ENCODE data around the gene SNX30.

The SNX30 gene

DNA sequence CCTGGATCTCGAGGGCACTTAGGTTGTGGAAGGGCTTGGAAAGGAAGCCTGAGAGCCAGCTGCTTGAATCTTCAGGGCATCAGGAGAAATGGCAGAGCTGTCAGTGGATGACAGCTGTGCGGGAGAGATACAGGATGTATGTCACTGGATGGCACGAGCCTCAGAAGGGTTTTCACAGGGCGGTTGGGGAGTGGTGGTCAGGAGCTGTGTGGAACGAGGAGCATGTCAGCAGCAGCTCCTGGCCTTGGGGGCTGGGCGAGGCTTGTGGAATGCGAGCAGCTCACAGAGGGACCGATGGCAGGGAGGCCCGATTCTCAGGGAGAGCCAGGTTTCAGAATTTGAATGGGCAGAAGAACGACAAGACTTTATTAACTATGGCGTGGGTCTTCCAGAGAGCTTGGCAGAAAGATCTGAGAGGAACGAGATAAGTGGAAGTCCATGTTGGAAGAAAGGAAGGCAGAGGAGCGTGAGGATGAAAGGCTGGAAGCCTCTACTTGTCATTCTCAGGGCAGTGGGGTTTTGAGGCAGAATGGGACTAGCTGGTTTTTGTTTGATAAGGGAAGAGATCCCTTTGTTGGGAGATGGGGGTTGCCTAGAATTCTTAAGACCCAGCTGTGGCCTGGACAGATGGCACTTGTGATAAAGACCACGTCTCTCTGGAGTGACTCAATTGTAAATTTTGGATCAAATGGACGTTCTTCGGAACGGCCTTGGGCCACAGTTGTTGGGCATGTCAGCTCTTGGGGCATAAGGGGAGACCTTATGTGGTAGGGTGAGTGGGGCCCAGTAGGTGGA is 60.3 kb downstream of the SNX30 start:
- TF ChIP-seq ZNF274 (IDR thresholded peaks at IDR 0.05; ENCODE audit: low read depth, low read length) = no peak
- no peak overlapping the region for H3K4me3 ChIP-seq (ENCODE audit: low read length)

DNA sequence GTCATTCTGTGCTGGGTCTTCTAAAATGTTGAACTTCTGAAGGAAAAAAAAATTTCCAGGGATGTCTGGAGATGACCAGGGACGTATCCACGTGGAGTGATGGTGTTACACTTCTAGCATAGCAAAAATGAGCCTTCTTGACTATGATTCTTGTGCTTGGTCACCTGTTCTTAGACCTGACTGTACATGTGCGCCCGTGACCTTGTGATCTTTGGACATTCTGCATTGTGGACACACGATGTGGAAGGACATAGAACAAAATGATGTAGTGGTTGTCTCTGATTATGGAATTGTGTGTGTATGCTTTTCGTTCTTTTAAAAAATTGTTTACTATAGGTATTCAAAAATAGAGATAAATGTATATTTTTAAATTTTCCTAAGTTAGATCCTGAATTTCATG is 61.0 kb downstream of the SNX30 start:
- H3K4me3 ChIP-seq (ENCODE audit: low read length) = no peak overlapping the region
- no peak for TF ChIP-seq ZNF274 (IDR thresholded peaks at IDR 0.05; ENCODE audit: low read depth, low read length)

DNA sequence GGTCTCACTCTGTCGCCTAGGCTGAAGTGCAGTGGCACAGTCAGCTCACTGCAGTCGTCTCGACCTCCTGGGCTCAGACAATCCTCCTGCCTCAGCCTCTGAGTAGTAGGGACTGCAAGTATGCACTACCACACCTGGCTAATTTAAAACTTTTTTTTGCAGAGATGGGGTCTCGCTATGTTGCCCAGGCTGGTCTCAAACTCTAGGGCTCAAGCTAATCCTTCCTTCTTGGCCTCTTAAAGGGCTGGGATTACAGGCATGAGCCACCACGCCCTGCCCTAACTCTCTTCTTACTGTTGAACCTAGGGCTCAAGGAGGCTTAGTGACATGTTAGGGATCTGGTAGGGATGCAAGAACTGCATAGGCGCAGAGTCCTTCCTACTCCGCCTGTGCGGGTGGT is 65.3 kb downstream of the SNX30 start:
- TF ChIP-seq ZNF274 (IDR thresholded peaks at IDR 0.05; ENCODE audit: low read depth, low read length) = no peak

DNA sequence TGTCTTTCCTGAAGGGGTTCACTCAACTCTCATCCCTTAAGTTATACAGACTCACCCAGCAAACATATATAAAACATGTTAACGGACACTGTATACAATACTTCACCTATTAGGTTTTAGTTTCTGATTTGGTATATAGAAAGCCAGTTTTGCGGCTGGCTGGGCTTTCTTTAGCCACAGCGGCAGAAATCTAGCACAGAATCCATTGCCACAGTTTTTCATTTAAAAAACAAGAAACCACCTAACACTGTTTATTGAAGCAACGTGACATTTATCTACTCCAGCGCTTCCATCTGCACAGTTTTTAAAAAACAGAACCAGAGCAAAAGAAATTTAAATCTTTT is 67.3 kb downstream of the SNX30 start:
- no peak for TF ChIP-seq ZNF274 (IDR thresholded peaks at IDR 0.05; ENCODE audit: low read depth, low read length)
- H3K4me3 ChIP-seq (ENCODE audit: low read length) = peak overlapping the region; percentile 67; the same call in 1 of the 2 replicates

More for the DNA sequence above, 65.3 kb downstream of the SNX30 start:
- no peak overlapping the region for H3K4me3 ChIP-seq (ENCODE audit: low read length)

DNA sequence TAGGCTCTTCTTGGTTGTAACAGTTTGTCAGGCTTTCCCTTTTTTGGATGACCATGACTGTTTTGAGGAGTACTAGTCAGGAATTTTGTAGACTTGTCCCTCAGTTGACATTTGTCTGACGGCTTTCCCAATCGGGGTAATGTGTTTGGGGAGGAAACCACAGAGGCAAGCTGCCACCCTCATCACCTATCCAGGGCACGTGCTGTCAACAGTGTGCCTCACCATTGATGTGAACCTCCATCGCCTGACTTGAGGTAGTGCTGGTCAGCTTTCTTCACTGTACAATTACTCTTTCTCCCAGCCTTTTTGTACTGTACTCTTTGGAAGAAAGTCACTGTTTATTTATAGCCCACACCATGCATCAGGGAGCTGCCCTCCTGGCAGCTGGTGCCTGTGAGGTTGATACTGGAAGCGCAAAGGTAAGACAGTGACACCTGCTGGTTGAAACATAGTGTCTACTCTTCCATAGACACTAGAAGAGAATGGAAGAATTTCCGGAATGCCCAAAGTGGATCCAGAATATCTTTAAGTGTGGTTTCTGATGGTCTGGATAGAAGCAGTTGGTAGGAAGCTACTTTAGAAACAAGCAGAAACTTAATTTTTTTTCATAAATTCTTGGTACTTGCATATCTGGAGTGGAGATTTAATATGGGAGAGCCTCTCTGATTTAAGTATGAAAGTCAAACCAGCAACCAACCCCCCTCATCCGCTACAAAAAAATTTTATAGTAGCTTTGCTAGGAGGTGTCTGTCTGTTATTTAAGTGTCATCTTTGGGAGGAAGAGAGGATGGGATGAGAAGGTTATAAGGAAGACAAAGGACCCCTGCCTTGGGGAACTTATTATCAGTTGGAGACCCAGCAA is 69.3 kb downstream of the SNX30 start:
- TF ChIP-seq ZNF274 (IDR thresholded peaks at IDR 0.05; ENCODE audit: low read depth, low read length) = no peak
- H3K4me3 ChIP-seq (ENCODE audit: low read length) = no peak overlapping the region

DNA sequence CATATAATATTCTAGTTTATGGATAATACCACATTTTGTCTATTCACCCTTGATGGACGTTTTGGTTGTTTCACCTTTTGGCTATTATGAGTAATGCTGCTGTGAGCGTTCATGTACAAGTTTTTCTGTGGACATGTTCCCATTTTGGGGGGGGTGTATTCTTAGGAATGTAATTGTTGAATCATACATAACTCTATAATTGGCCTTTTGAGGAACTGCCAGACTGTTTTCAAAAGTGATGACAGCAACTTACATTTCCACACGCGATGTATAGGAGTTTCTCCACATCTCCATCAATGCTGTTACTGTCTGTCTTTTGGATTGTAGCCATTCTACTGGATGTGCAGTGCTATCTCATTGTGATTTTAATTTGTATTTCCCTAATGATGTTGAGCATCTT is 70.3 kb downstream of the SNX30 start:
- no peak for TF ChIP-seq ZNF274 (IDR thresholded peaks at IDR 0.05; ENCODE audit: low read depth, low read length)

DNA sequence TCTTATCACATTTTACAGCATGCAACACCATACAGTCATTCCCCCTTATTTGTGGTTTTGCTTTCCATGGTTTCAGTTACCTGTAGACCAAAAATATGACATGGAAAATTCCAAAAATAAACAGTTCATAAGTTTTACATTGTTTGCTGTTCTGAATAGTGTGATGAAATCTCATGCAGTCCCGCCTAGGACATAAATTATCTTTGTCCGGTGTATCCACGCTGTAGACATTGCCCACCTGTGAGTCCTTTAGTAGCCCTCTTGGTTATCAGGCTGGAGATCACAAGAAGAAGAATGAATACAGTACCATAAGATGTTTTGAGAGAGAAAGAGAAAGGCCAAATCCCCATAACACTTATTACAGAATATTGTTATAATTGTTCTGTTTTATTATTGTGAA is 72.1 kb downstream of the SNX30 start:
- TF ChIP-seq ZNF274 (IDR thresholded peaks at IDR 0.05; ENCODE audit: low read depth, low read length) = no peak
- no peak overlapping the region for H3K4me3 ChIP-seq (ENCODE audit: low read length)

More for the DNA sequence above, 70.3 kb downstream of the SNX30 start:
- no peak overlapping the region for H3K4me3 ChIP-seq (ENCODE audit: low read length)

DNA sequence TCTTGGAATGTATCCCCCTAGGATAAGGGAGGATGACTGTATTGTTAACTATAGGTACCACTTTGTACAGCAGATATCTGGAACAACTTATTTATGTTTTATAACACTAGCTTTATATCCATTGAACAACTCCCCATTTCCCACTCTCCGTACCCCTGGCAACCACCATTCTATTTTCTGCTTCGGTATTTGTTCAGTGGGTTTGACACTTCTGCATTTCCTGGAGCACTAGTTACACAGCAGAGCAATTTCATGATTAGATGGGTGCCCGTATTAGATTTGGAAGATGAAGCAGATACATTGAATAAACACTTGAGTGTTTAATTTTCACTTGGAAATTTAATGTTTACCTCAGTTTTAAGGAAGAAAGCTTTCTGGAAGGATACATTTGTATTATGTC is 72.7 kb downstream of the SNX30 start:
- no peak overlapping the region for H3K4me3 ChIP-seq (ENCODE audit: low read length)
- TF ChIP-seq ZNF274 (IDR thresholded peaks at IDR 0.05; ENCODE audit: low read depth, low read length) = no peak

DNA sequence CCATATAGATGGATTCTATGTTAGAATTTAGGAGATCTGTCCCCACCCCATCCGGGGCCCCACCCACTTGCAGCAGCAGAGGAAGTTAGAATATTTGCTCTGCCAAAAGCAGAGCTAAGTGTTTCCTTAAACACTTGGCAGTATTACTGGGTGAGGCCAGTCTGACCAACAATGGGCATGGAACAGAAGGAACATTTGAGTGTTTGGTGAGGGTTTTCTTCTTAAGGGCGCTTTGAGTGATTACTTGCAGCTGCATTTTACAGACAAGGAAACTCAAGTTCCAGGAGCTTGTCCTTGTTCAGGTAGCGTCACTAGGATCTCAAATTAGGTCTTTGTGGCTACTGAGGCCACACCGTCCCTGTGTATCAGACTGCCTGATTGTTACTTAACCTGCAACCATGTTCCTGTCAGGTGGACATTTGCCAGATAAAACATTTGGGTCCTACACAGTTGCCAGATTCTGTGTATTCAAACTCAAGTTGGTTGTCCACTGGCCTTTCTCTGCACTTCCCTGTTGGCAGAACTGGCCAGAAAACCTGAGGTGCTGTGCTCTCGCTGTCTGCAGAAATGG is 80.8 kb downstream of the SNX30 start:
- no peak for TF ChIP-seq ZNF274 (IDR thresholded peaks at IDR 0.05; ENCODE audit: low read depth, low read length)
- H3K4me3 ChIP-seq (ENCODE audit: low read length) = no peak overlapping the region

DNA sequence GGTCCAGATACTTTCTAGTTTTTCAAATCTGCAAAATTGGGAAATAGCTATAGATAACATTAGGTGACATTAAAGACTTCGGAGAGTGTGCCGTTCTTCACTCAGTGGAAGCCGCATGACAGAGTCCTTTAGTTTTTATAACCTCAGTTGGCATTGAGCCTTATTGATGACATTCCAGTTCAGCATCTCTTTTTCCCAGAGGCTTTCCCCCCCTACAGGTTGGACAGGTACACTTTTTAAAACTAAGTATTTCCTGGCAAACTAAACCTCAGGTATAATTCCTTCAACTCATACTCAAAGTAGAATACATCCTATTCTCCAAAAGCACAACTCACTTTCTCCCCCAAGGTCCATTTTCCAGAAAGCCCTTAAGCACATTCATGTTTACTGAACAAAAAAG is 81.4 kb downstream of the SNX30 start:
- TF ChIP-seq ZNF274 (IDR thresholded peaks at IDR 0.05; ENCODE audit: low read depth, low read length) = no peak
- H3K4me3 ChIP-seq (ENCODE audit: low read length) = no peak overlapping the region

DNA sequence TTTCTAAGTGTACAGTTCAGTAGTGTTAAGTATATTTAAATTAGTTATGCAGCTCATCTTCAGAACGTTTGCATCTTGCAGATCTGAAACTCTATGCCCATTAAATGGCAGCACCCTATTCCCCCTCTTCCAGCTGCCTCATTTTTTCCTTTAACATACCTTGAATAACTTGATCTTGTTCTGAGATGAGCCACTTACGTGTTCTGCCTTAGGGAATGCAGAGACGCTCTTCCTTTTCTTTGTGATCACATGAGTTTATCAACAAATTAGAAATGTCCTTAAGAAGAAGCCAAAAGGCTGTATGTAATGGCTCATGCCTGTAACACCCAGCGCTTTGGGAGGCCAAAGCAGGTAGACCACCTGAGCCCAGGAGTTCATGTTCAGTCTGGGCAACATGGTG is 82.5 kb downstream of the SNX30 start:
- TF ChIP-seq ZNF274 (IDR thresholded peaks at IDR 0.05; ENCODE audit: low read depth, low read length) = no peak

DNA sequence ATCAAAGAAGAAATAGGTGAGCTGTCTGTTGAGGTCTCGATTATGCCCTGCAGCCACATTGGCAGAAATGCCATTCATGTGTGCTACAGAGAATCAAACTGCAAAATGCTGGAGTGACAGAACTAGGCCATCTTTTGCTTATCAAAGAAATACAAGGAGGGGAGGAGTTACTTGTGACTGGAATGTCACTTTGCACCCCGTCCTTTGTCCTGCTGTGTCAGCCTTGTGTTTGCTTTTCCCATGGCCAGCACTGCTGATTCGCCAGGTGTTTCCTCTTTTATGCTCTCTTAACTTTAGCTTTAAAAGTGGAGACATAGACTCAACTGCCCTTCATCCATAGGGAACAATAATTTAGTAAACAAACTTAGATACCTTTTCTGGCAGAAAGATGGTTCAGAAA is 85.8 kb downstream of the SNX30 start:
- TF ChIP-seq ZNF274 (IDR thresholded peaks at IDR 0.05; ENCODE audit: low read depth, low read length) = no peak

More for the DNA sequence above, 82.5 kb downstream of the SNX30 start:
- no peak overlapping the region for H3K4me3 ChIP-seq (ENCODE audit: low read length)

DNA sequence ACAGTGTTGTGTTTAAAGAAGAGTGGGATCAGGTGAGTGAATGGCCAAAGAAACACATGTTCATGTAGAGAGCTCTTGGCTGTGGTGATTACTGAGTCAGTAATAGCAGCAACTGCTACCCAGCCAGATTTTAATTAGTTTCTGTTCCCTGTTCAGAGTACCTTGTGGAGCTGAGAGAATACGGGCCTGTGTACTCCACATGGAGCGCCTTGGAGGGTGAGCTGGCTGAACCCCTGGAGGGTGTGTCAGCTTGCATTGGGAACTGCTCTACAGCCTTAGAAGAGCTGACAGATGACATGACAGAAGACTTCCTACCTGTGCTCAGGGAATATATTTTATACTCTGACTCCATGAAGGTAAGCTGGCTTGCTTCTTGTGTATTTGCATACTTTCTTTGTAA is 87.8 kb downstream of the SNX30 start:
- H3K4me3 ChIP-seq (ENCODE audit: low read length) = no peak overlapping the region
- no peak for TF ChIP-seq ZNF274 (IDR thresholded peaks at IDR 0.05; ENCODE audit: low read depth, low read length)

More for the DNA sequence above, 85.8 kb downstream of the SNX30 start:
- no peak overlapping the region for H3K4me3 ChIP-seq (ENCODE audit: low read length)

DNA sequence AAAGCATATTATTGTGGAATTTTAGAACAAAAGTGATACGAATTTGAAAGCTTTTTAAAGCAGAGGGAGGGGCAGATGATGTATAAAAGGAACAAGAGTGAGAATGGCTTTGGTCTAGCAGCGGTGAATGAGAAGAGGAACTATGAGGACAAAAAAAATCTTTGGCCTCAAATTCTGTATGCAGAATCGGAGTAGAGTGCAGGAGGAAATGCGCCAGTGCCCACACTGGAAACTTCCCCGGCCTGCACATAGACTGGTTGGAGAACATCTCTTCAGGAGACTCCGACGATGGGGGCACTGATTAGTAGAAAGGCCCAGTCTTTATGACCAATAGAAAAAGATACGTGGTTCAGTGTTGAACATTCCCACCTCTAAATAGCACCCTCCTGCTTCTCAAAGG is 88.8 kb downstream of the SNX30 start:
- no peak for TF ChIP-seq ZNF274 (IDR thresholded peaks at IDR 0.05; ENCODE audit: low read depth, low read length)
- no peak overlapping the region for H3K4me3 ChIP-seq (ENCODE audit: low read length)

DNA sequence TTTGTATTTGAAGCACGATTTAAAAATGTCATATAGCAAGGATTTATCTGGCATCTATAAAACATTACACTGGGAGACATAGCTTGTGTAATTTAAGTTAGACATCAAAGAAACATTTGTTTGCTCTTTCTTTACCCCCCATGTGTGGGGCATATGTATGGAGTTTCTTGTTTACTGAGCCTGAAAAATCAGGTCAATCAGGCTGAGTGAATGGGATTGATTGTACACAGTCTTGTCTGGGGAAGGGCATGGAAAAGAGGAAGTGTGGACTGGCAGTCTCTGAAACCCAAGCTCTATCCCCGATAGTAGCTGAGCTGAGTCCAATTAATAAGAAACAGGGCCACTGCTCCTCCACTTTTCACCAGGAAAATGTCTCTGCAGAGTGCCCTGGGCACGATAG is 90.7 kb downstream of the SNX30 start:
- no peak for TF ChIP-seq ZNF274 (IDR thresholded peaks at IDR 0.05; ENCODE audit: low read depth, low read length)
- H3K4me3 ChIP-seq (ENCODE audit: low read length) = no peak overlapping the region
